Body of pancreas (tissue), 4 donors: Measurements from ENCODE around the gene DISP2. TPM values are rescaled to one million over a fixed set of nuclear protein-coding genes. Genes with fewer than 3 reads are reported as not detected.

Experiments
- ATAC-seq: fragments of 150-250 bp; one replicate; pipeline ENCODE4 v1.9.1; 2016
- DNase-seq, 4 donors: peaks; one replicate each; pipeline ENCODE4 v3.0.0-alpha.2; 2019
- H3K27ac ChIP-seq, 4 donors: fragments of 200-600 bp; sonication (generic); 1 replicate in 3 of 4; 2 replicates in 1 of 4; pipeline versions ENCODE4 v1.5.1 to v1.6.1; 2016 to 2019; ENCODE audit warnings: mild to moderate bottlenecking in 1 of 4, mixed read lengths in 1 of 4, moderate library complexity in 1 of 4
- H3K27me3 ChIP-seq, 2 donors: fragments of 200-600 bp; sonication (generic); one replicate each; pipeline ENCODE4 v1.6.0; 2016; ENCODE audit warnings: mild to moderate bottlenecking in 1 of 2
- H3K36me3 ChIP-seq, 2 donors: fragments of 200-600 bp; sonication (generic); replicated peaks in 1 of 2; 2 replicates each; pipeline ENCODE4 v1.5.1; 2016; ENCODE audit warnings: low read depth in 2 of 2; ENCODE audit not compliant: insufficient read depth in 1 of 2
- H3K4me1 ChIP-seq: fragments of 200-600 bp; sonication (generic); one replicate; pipeline ENCODE4 v1.6.0; 2016
- H3K4me3 ChIP-seq, 2 donors: fragments of 200-600 bp; sonication (generic); 1 replicate in 1 of 2; 2 replicates in 1 of 2; pipeline ENCODE4 v1.5.1; 2016 to 2019
- H3K9me3 ChIP-seq, 3 donors: fragments of 200-600 bp; sonication (generic); 1 replicate in 2 of 3; 2 replicates in 1 of 3; pipeline ENCODE4 v1.5.1; 2016
- CTCF ChIP-seq, 7 experiments: fragments of 450-650 bp in 4 of 7; fragments of 200-600 bp in 3 of 7; sonication (generic) in 3 of 7; IDR thresholded peaks; one replicate each; pipeline ENCODE4 v1.5.1; 2016 to 2019; ENCODE audit warnings: antibody characterized with exemption in 7 of 7
- POLR2A ChIP-seq, 3 donors: fragments of 450-650 bp; IDR thresholded peaks; one replicate each; pipeline ENCODE4 v1.6.1; 2016; ENCODE audit warnings: antibody characterized with exemption in 3 of 3, mild to moderate bottlenecking in 2 of 3
- WGBS, 2 donors: methylation state at CpG; one replicate each; pipeline ENCODE4 v1.1.5; 2017; 5-methylcytosine and 5-hydroxymethylcytosine counted together
- intact Hi-C: fragments of 100-400 bp; cut with DNase I; formaldehyde crosslinking; loops from one replicate; pipeline ENCODE4 v1.15.1; 2023
- total RNA-seq, 2 donors: library from RNA; depleted of rRNA; stranded (reverse); fragments of >200 nt; gene quantifications; one replicate each; pipeline ENCODE4 v1.1.0, GENCODE V29; 2016

DISP2 gene
- total RNA-seq, 2 donors from 2014 or later, result under 0.01 to 0.52 TPM

GRCh38 chr15:40316931-40317330, 41.1 kb upstream of the DISP2 start:
- intact Hi-C loops, result no loop called here
- H3K27ac ChIP-seq, result no peak overlapping the region
- H3K4me3 ChIP-seq, result no peak overlapping the region
- H3K27me3 ChIP-seq, result no peaks in the 10 kb centered on the region
- H3K9me3 ChIP-seq, result no peaks in the 10 kb centered on the region
- ATAC-seq, result no peak
- no peak for TF ChIP-seq CTCF (IDR thresholded peaks at IDR 0.05)
- no peak for TF ChIP-seq POLR2A (IDR thresholded peaks at IDR 0.05)
- H3K4me1 ChIP-seq, result peaks cover 33% of the 10 kb centered on the region
- H3K36me3 ChIP-seq, result no peaks in the 10 kb centered on the region
- 88 to 91% methylated on average over 3 of the region's 3 CpGs for WGBS, 2 donors
- no peak for DNase-seq

GRCh38 chr15:40317580-40317979, 40.4 kb upstream of the DISP2 start:
- Histone ChIP-seq H3K27me3 (no peaks in the 10 kb centered on the region), H3K4me1 (peaks cover 32% of the 10 kb centered on the region), H3K27ac (no peak overlapping the region), H3K4me3 (no peak overlapping the region), H3K9me3 (no peaks in the 10 kb centered on the region), H3K36me3 (no peaks in the 10 kb centered on the region)
- TF ChIP-seq CTCF (IDR thresholded peaks at IDR 0.05) (no peak), POLR2A (IDR thresholded peaks at IDR 0.05) (no peak)
- WGBS, 2 donors, result 72 to 78% methylated on average over 4 of the region's 4 CpGs
- intact Hi-C loops, result no loop called here
- ATAC-seq (no peak), DNase-seq (no peak)

GRCh38 chr15:40320409-40320808, 37.6 kb upstream of the DISP2 start:
- 75 to 95% methylated on average over 1 of the region's 1 CpG for WGBS, 2 donors
- ATAC-seq (no peak), DNase-seq (peak in 1 of 4 donors; percentile 6)
- Histone ChIP-seq H3K4me3 (no peak overlapping the region), H3K9me3 (no peaks in the 10 kb centered on the region), H3K4me1 (peaks cover 31% of the 10 kb centered on the region), H3K27ac (no peak overlapping the region), H3K27me3 (no peaks in the 10 kb centered on the region), H3K36me3 (no peaks in the 10 kb centered on the region)
- intact Hi-C loops, result no loop called here
- TF ChIP-seq POLR2A (IDR thresholded peaks at IDR 0.05) (no peak), CTCF (IDR thresholded peaks at IDR 0.05) (no peak)

GRCh38 chr15:40320931-40321371, 37.1 kb upstream of the DISP2 start:
- no peaks in the 10 kb centered on the region for H3K36me3 ChIP-seq
- no peaks in the 10 kb centered on the region for H3K27me3 ChIP-seq
- TF ChIP-seq CTCF (IDR thresholded peaks at IDR 0.05), result peak; percentile 69 to 93 (median 77)
- TF ChIP-seq POLR2A (IDR thresholded peaks at IDR 0.05), result no peak
- ATAC-seq, result no peak
- H3K4me1 ChIP-seq, result peaks cover 37% of the 10 kb centered on the region
- H3K9me3 ChIP-seq, result no peaks in the 10 kb centered on the region
- 8 to 9% methylated on average over 2 of the region's 2 CpGs for WGBS, 2 donors
- H3K4me3 ChIP-seq, result no peak overlapping the region
- intact Hi-C loops, result no loop called here
- H3K27ac ChIP-seq, result no peak overlapping the region
- peak; percentile 64 to 79 (median 70) for DNase-seq

GRCh38 chr15:40322531-40323238, 35.3 kb upstream of the DISP2 start:
- 40 to 49% methylated on average over 12 to 26 of the region's 26 CpGs for WGBS, 2 donors
- Histone ChIP-seq H3K9me3 (no peaks in the 10 kb centered on the region), H3K27me3 (no peaks in the 10 kb centered on the region), H3K4me3 (no peak overlapping the region), H3K27ac (peak overlapping the region; percentile 48 to 78 (median 76)), H3K4me1 (peaks cover 50% of the 10 kb centered on the region), H3K36me3 (no peaks in the 10 kb centered on the region)
- ATAC-seq (peak; percentile 4), DNase-seq (peak in 2 of 4 donors; percentile 15 to 41)
- intact Hi-C loops, result no loop called here
- TF ChIP-seq POLR2A (IDR thresholded peaks at IDR 0.05) (no peak), CTCF (IDR thresholded peaks at IDR 0.05) (no peak)
